ENCODE data around the gene KRTDAP. TPM values are rescaled to one million over a fixed set of nuclear protein-coding genes. Genes with fewer than 3 reads are reported as not detected.
A peak's percentile ranks its signal among the peaks of the same experiment; 100 is the strongest.

Gene KRTDAP
- total and polyA plus RNA-seq, 10 of the 15 experiments (the other 5 are each of a cell fraction or from before 2014, with no cell fraction given), result 0.23 TPM; not detected in 9

DNA sequence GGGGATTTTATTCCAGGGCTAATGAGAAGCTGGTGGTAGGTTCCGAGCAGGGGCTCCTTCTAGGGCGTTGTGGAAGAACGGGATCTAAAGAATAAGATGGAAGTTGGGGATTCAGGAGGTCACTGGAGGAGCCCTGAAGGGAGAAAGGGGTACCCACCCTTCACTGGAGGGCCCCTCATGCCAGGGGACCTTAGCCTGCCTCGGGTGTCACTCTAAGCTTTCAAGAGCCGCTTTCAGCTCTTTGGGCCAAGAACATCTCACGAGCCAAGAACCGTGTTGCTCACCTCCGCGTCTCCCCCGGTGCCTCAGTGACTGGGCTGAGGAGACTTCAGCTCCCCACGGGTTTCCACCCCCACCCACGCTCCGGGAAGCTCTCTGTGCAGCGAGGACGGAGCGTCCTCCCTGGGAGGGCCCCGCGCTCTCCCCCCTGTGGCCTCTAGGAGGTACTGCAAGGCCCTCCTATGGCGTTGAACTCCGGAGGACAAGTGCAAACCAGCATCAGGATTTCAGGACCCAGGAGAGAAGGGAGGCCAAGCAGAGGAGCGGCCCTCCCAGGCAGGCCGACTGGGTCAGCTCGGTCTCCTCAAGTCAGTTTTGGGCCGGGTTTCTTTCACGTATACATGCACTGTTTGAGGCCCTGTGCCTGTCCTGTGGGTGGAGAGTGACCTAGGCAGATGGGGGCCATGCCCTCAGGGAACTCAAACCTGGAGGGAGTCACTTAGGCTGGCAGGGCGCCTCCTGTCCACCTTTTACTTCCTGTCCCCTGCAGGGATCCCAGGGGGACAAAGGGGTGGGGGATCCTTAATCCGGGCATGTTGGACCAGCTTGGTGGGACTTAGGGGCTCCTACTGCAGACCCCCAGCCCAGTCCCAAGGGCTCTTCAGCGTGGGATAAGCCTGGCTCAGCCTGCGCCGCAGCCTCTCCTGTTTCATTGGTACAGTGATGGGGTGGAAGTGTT, 5.1 kb upstream of the KRTDAP start (continued):
- TF ChIP-seq, protein P1, sequence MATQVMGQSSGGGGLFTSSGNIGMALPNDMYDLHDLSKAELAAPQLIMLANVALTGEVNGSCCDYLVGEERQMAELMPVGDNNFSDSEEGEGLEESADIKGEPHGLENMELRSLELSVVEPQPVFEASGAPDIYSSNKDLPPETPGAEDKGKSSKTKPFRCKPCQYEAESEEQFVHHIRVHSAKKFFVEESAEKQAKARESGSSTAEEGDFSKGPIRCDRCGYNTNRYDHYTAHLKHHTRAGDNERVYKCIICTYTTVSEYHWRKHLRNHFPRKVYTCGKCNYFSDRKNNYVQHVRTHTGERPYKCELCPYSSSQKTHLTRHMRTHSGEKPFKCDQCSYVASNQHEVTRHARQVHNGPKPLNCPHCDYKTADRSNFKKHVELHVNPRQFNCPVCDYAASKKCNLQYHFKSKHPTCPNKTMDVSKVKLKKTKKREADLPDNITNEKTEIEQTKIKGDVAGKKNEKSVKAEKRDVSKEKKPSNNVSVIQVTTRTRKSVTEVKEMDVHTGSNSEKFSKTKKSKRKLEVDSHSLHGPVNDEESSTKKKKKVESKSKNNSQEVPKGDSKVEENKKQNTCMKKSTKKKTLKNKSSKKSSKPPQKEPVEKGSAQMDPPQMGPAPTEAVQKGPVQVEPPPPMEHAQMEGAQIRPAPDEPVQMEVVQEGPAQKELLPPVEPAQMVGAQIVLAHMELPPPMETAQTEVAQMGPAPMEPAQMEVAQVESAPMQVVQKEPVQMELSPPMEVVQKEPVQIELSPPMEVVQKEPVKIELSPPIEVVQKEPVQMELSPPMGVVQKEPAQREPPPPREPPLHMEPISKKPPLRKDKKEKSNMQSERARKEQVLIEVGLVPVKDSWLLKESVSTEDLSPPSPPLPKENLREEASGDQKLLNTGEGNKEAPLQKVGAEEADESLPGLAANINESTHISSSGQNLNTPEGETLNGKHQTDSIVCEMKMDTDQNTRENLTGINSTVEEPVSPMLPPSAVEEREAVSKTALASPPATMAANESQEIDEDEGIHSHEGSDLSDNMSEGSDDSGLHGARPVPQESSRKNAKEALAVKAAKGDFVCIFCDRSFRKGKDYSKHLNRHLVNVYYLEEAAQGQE (IDR thresholded peaks at IDR 0.05; ENCODE audit: low read depth, low read length), result no peak; the same call in 1 of the 2 replicates
- TF ChIP-seq, protein P2, sequence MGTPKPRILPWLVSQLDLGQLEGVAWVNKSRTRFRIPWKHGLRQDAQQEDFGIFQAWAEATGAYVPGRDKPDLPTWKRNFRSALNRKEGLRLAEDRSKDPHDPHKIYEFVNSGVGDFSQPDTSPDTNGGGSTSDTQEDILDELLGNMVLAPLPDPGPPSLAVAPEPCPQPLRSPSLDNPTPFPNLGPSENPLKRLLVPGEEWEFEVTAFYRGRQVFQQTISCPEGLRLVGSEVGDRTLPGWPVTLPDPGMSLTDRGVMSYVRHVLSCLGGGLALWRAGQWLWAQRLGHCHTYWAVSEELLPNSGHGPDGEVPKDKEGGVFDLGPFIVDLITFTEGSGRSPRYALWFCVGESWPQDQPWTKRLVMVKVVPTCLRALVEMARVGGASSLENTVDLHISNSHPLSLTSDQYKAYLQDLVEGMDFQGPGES (IDR thresholded peaks at IDR 0.05), result no peak
- TF ChIP-seq CHD2 (IDR thresholded peaks at IDR 0.05; ENCODE audit: borderline replicate concordance, low read depth, low read length) (peak; percentile 15; the same call in 1 of the 2 replicates), SIX5 (IDR thresholded peaks at IDR 0.05; ENCODE audit: low read depth, low read length, severe bottlenecking) (no peak), YY1 (IDR thresholded peaks at IDR 0.05; ENCODE audit: low read depth, low read length) (peak; percentile 82), NR2F1 (conservative IDR thresholded peaks at IDR 0.05) (no peak), ZZZ3 (IDR thresholded peaks at IDR 0.05; ENCODE audit: control insufficient read depth, insufficient read length, low read depth) (no peak), SP1 (IDR thresholded peaks at IDR 0.05; ENCODE audit: low read depth, low read length) (peak; percentile 49)
- TF ChIP-seq, protein P3, sequence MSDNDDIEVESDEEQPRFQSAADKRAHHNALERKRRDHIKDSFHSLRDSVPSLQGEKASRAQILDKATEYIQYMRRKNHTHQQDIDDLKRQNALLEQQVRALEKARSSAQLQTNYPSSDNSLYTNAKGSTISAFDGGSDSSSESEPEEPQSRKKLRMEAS (IDR thresholded peaks at IDR 0.05; ENCODE audit: low read depth, low read length), result no peak

All from GM12878 (cell line).